Calu3 (cell line): ENCODE results near the gene IL17RD. TPM values are rescaled to one million over a fixed set of nuclear protein-coding genes. Genes with fewer than 3 reads are reported as not detected.

Experiments used
- BruUV-seq: library from RNA; stranded (reverse); fragments of 400-500 nt; replicated peaks from 2 replicates; lab custom pipeline; 2021; lab: Mats Ljungman, UMichigan
- CTCF ChIA-PET: fragments of 300-600 bp; sonication (Branson Sonifier 250); formaldehyde crosslinking; loops from one replicate; lab custom pipeline; 2022; ENCODE audit warnings: antibody characterized with exemption; lab: Charles Lee
- DNase-seq: peaks from one replicate; pipeline ENCODE4 v3.0.0; 2022
- H3K27ac Mint-ChIP-seq: one replicate; pipeline ENCODE4 v1.8.0; 2022; ENCODE audit warnings: mixed read lengths; ENCODE audit not compliant: unreplicated experiment
- H3K27me3 Mint-ChIP-seq: one replicate; pipeline ENCODE4 v1.8.0; 2022; ENCODE audit warnings: mixed read lengths; ENCODE audit not compliant: unreplicated experiment
- H3K36me3 Mint-ChIP-seq: one replicate; pipeline ENCODE4 v1.8.0; 2022; ENCODE audit warnings: mild to moderate bottlenecking, moderate library complexity, mixed read lengths; ENCODE audit not compliant: insufficient read depth, unreplicated experiment
- H3K4me1 Mint-ChIP-seq: one replicate; pipeline ENCODE4 v1.8.0; 2022; ENCODE audit warnings: mild to moderate bottlenecking, low read depth, mixed read lengths; ENCODE audit not compliant: unreplicated experiment
- H3K4me3 Mint-ChIP-seq: one replicate; pipeline ENCODE4 v1.8.0; 2022; ENCODE audit warnings: mild to moderate bottlenecking, low read depth, moderate library complexity, mixed read lengths; ENCODE audit not compliant: unreplicated experiment
- H3K9me3 Mint-ChIP-seq: one replicate; pipeline ENCODE4 v1.8.0; 2022; ENCODE audit warnings: low read depth, mixed read lengths; ENCODE audit not compliant: unreplicated experiment
- intact Hi-C: fragments of 100-400 bp; cut with micrococcal nuclease; formaldehyde crosslinking; loops from one replicate; pipeline ENCODE4 v1.10.0; 2022; ENCODE audit not compliant: unreplicated experiment
- total RNA-seq: library from RNA; stranded (reverse); gene quantifications from 2 replicates; pipeline ENCODE4 v1.2.3, GENCODE V29; 2022
- TF ChIP-seq, protein P1 (sequence below): fragments of 200-600 bp; IDR thresholded peaks from one replicate; pipeline ENCODE4 v1.8.0; 2022; ENCODE audit warnings: antibody characterized with exemption; ENCODE audit not compliant: unreplicated experiment

The IL17RD gene
- total RNA-seq, 1 experiment from 2014 or later = 2.2 TPM

DNA sequence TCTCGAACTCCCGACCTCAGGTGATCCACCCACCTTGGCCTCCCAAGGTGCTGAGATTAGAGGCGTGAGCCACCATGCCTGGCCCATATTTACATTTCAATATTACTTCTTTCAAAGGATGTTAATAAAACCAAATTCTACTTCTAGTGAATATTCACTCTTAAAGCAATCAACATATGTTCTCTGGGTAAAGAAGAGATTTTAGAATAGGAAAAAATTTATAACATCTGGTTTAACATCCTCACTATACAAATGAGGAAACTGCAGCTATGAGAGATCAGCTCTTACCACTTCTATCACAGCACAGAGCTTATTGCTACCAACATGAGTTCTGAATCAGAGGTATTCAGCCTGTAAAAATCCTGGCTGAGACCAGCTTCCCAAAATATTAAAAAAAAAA, 48.7 kb downstream of the IL17RD start:
- Mint-ChIP-seq H3K4me1 (no peaks in the 10 kb centered on the region), H3K27ac (no peak overlapping the region), H3K9me3 (no peaks in the 10 kb centered on the region), H3K27me3 (peaks cover 12% of the 10 kb centered on the region), H3K4me3 (no peak overlapping the region), H3K36me3 (no peaks in the 10 kb centered on the region)
- CTCF ChIA-PET = interaction anchor here (0.8 kb wide), 1 partner anchor 10 kb away, joined by 4 read pairs; no protein-coding TSS in a partner anchor
- BruUV-seq = no TSS peak
- DNase-seq = no peak
- TF ChIP-seq, protein P1, sequence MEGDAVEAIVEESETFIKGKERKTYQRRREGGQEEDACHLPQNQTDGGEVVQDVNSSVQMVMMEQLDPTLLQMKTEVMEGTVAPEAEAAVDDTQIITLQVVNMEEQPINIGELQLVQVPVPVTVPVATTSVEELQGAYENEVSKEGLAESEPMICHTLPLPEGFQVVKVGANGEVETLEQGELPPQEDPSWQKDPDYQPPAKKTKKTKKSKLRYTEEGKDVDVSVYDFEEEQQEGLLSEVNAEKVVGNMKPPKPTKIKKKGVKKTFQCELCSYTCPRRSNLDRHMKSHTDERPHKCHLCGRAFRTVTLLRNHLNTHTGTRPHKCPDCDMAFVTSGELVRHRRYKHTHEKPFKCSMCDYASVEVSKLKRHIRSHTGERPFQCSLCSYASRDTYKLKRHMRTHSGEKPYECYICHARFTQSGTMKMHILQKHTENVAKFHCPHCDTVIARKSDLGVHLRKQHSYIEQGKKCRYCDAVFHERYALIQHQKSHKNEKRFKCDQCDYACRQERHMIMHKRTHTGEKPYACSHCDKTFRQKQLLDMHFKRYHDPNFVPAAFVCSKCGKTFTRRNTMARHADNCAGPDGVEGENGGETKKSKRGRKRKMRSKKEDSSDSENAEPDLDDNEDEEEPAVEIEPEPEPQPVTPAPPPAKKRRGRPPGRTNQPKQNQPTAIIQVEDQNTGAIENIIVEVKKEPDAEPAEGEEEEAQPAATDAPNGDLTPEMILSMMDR = no peak
- intact Hi-C loops = no loop called here

DNA sequence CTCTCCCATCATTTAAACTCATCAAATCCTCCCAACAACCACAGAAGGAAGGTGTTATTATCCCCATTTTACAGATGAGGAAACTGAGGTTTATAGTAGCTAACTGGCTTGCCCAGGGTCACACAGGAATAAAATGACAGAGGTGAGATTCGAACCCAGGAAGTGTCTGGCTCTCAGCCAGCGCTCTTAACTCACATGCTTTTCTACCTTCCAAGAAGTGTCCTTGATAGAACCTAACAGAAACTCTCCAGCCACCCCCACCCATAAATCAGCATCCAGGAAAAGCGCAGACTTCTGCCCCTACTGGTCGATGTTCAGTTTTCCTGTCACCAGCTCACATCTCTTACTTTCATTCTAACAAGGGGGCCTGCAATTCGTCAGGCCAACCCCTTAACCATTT, 52.9 kb downstream of the IL17RD start:
- Mint-ChIP-seq H3K27me3 (no peaks in the 10 kb centered on the region), H3K9me3 (no peaks in the 10 kb centered on the region), H3K36me3 (peaks cover 12% of the 10 kb centered on the region), H3K27ac (no peak overlapping the region), H3K4me3 (no peak overlapping the region), H3K4me1 (peaks cover 13% of the 10 kb centered on the region)
- TF ChIP-seq, protein P1 = no peak
- BruUV-seq = no TSS peak
- intact Hi-C loops = no loop called here
- CTCF ChIA-PET = no interaction called here
- DNase-seq = peak; percentile 16

DNA sequence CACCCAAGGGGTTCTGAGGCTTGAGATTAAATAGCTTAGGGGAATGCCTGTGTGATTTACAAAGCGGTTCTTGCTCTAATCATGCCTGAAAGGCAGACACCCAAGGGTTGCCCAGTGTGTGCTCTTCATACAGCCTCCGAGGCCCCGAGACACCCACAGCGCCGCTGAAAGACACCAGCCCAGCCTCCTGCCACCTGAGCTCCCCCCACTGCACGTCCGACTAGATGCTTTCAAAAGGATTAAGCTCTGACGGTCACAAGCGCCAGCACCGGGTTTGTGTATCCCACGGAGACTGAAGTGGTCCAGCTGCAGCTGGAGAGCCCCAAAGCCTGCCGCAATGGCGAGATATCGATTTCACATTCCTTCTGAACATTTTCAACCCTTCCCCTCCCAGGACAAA, 54.4 kb downstream of the IL17RD start:
- H3K4me3 Mint-ChIP-seq = no peak overlapping the region
- intact Hi-C loops = no loop called here

DNA sequence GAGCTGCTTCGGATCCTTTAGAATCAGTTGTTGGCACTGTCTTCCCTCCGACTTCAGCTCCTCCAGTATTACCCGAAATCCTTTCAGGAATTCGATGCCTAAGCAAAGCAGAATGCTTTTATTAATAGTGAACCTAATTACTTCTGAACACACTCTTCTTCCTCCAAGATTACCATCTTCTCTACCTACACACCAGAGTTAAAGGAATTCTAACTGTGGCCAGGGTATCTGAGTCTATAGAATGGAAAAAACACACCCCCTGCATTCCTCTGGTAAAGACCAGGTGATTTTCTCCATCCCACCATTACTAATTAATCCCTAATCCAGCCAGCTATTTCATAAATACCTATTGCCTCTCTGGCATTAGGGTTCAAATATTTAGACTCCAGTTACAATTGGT, 54.9 kb downstream of the IL17RD start:
- CTCF ChIA-PET = interaction anchor here (1.2 kb wide), 2 partner anchors 8 to 10 kb away, joined by 3 read pairs; no protein-coding TSS in a partner anchor
- H3K36me3 Mint-ChIP-seq = peaks cover 12% of the 10 kb centered on the region
- no TSS peak for BruUV-seq
- no peaks in the 10 kb centered on the region for H3K9me3 Mint-ChIP-seq
- TF ChIP-seq, protein P1 = no peak
- no peak for DNase-seq
- peak overlapping the region; percentile 36 for H3K27ac Mint-ChIP-seq
- peak overlapping the region; percentile 52 for H3K4me3 Mint-ChIP-seq
- intact Hi-C loops = no loop called here
- peaks cover 13% of the 10 kb centered on the region for H3K4me1 Mint-ChIP-seq
- H3K27me3 Mint-ChIP-seq = no peaks in the 10 kb centered on the region

More for the DNA sequence above, 54.4 kb downstream of the IL17RD start:
- Mint-ChIP-seq H3K27ac (no peak overlapping the region), H3K9me3 (no peaks in the 10 kb centered on the region), H3K4me1 (peaks cover 13% of the 10 kb centered on the region), H3K36me3 (peaks cover 12% of the 10 kb centered on the region), H3K27me3 (no peaks in the 10 kb centered on the region)
- no peak for DNase-seq
- TF ChIP-seq, protein P1 = no peak
- CTCF ChIA-PET = interaction anchor here (1.2 kb wide), 1 partner anchor 10 kb away, joined by 3 read pairs; no protein-coding TSS in a partner anchor
- no TSS peak for BruUV-seq
